HG02885 (cell line): ENCODE data around the gene LILRA5.
"Not testable (repeated sequence)": the region's sequence is repeated elsewhere in the genome, so short reads cannot be mapped to it uniquely, and the experiment has no call there.

Experiments
- ATAC-seq: cut with Tn5 transposase; IDR thresholded peaks from one replicate; pipeline ENCODE4 v1.9.1; 2021; ENCODE audit warnings: mild to moderate bottlenecking; ENCODE audit not compliant: unreplicated experiment, poor library complexity

LILRA5 gene

DNA sequence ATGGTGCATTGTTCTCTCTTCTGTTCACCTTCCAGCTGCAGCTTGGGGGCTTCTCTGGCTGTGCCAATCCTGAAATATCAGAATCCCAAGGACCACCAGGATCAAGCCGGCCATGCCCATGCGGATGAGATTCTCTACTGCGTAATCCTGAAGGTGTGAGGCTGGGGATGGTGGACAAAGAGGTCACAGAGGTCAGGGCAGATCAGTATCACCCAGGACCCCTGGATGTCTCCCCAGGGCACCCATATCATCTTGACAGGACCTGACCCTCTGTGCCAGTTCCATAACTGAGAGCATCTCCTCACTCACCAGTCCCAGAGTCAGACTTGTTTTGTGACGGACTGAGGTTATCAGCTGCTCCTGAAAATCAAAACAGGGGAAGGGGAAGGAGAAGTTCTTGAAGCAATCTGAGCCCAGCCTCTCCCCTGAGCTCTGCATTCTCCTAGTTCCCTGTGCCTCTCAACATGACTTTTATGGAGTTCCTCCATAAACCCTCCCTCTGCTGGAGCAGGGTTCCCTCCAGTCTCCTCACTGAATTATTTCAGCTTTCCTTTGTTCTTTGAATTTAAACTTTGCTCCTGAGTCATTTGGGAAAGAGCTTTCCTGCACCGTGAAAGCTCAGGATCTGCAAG, 5.5 kb downstream of the LILRA5 start:
- no peak for ATAC-seq

GRCh38 chr19:54305141-54305540, 7.8 kb downstream of the LILRA5 start:
- no peak for ATAC-seq

GRCh38 chr19:54302257-54302656, 10.7 kb downstream of the LILRA5 start:
- ATAC-seq: no peak

DNA sequence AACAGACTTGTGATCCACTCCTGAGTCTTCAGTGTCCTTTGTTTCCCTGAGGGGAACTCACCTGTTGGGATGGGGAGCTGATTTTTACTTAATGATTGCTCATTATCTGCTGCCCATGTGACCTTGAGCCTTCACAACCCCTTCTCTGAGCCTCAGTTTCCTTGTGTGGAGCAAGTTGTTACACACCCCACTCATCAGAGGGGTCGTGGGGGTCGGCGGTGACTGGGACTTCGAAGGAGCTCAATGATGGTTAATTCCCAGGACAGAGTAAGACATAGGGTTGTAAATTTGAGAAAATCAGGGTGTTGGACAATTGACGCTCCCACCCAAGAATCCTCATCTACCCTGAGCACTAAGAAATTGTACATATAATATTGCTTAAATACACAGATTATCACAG, 13.5 kb downstream of the LILRA5 start:
- ATAC-seq: no peak

- no peak for ATAC-seq
These were observed 13.9 kb downstream of the LILRA5 start for GRCh38 chr19:54299126-54299498.

GRCh38 chr19:54298357-54299125, 14.4 kb downstream of the LILRA5 start:
- no peak for ATAC-seq

GRCh38 chr19:54297759-54298305, 15.1 kb downstream of the LILRA5 start:
- ATAC-seq: no peak

DNA sequence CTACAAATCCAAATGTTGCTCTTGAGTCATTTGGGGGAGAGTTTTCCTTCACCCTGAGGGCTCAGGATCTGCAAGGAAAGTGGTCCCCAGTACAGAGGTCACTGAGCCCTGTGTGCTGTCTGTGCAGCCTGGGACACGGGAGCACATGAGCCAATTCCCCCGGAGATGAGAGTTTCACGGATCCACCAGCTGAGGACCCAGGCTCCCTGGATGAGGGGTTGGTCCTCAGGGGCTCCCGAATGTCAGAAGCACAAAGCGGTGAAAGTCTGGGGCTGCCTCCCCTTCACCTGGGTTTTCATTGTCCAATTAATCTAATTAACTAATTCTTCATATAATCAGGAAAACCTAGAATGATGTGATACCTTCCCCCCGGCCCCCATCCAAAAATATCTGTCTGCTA, 18.4 kb downstream of the LILRA5 start:
- no peak for ATAC-seq

DNA sequence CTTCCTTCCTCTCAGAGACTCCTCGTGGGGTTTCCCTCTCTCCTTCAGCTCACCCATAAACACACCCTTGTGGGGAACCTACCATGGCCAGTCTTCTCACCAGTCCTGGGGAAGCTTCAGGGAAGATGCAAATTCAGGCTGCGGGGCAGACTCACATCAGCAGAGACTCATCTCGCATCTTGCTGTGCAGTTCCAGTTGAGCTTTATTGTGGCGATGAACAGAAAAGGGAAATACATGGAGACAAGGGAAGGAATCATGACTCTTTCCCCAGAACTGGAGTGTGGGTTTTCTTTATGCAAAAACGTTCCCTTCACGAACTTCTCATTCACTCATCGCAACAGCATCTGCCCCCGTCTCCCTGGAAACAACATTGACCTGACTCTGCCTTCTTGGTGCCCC, 23.8 kb downstream of the LILRA5 start:
- not testable (repeated sequence) for ATAC-seq

- no peak for ATAC-seq
These were observed 25.5 kb downstream of the LILRA5 start for GRCh38 chr19:54287456-54287855.

- ATAC-seq: not testable (repeated sequence)
These were observed 26.7 kb downstream of the LILRA5 start for GRCh38 chr19:54286283-54286682.

GRCh38 chr19:54285427-54286056, 27.4 kb downstream of the LILRA5 start:
- not testable (repeated sequence) for ATAC-seq

DNA sequence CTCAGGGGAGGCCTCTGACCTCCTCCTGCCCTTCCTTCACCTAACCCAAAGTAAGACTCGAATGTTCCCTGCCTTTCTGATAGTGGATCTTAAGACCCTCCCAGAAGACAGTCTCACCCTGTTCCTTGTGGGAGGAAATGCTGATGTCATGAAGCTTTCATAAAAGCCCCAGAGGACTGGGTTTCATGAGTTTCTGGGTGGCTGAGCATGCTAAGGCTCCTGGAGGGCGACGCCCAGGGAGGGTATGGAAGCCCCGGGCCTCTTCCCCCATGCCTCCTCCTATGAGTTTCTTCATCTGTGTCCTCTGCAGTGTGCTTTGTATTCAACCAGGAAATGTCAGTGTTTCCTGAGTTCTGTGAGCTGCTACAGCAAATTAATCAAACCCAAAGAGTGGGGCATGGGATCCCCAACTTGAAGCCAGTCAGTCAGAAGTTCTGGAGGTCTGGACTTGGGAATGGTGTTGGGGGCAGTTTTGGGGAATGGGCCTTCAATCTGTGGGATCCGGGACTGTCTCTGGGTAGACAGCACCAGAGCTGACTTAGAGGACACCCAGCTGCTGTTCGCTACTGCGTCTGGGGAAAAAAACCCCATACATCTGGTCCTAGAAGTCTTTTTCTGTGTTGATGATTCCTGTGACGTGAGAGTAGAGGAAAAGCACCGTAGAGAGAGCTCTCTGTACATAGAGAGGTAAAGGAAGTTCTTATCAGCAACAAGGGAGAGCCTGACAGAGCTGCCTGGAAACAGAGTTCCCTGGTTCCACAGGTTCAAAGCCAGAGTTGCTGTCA, 30.1 kb downstream of the LILRA5 start:
- no peak for ATAC-seq

DNA sequence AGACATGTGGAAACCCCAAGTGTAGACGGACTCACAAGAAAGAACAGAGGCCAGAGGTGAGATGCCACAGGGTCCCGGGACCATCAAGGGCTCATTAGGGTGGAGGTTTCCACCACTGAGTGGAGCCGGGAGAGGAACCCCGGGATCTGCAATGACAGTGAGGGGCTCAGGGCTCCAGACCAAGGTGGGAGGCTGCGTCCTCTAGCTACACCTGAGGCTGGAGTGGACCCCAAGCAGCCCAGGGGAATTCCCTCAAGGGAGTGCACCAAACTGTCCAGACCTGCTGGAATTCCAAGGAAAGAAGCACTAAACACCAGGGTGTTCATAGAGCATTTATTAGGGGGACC, 31.3 kb downstream of the LILRA5 start:
- ATAC-seq: not testable (repeated sequence)

DNA sequence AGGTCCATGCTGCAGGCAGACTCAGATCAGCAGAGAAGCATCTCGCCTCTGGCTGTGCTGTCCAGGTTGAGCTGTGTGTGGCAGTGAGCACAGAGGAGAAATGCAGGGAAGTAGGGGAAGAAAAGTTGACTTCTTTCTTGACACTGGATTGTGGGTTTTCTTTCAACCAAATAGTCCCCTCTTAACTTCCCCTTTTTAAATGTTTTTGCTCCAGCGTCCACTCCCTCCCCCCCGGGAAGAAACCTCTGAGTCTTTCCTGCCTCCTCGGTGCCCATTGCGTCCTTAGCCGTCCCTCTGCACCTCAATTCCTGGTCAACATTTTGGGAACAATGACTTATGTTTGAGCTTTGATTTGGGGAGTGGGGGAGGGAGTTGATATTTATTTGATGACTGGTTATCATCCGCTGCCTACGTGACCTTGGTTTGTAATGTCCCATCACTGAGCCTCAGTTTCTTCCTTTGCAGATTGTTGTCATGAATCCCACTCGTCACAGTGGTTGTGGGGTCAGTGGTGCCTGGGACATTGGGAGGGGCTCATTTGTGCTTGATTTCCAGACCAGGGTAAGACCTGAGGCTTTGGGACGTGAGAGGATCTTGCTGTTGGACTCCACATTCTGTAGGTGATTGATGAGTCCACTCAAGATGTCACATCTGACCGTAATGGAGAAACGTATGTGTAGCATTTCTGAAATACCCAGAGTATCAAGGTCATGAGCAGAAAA, 31.8 kb downstream of the LILRA5 start, which contains the start of gene LILRB2:
Gene LILRB2 (minus strand): TSS at position 104 of the 722 bp plus-strand sequence. CDS start 614 bp downstream, outside the sequence.
- no peak for ATAC-seq

- ATAC-seq: not testable (repeated sequence)
These were observed 32.5 kb downstream of the LILRA5 start for GRCh38 chr19:54280441-54280840.

DNA sequence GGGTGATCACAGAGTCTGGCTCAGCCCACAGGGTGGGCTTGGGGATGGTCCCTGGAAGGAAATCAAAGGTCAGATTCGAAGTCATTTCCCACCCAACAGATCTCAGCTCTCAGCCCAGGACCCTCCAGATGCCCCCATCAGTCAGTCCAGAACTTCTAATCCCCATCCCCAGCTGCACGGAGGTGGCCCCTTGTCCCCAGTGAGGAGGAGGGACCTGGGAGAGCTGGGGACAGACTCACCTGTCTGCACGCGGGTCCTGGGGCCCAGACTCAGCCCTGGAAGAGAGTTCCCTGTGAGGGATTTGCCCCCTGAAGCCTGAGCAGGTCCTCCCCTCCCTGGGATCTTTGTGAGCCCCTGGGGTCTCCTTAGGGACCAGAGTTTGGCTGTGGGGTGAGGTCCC, 32.9 kb downstream of the LILRA5 start:
- ATAC-seq: not testable (repeated sequence)

GRCh38 chr19:54279406-54279962, 33.5 kb downstream of the LILRA5 start:
- no peak for ATAC-seq

DNA sequence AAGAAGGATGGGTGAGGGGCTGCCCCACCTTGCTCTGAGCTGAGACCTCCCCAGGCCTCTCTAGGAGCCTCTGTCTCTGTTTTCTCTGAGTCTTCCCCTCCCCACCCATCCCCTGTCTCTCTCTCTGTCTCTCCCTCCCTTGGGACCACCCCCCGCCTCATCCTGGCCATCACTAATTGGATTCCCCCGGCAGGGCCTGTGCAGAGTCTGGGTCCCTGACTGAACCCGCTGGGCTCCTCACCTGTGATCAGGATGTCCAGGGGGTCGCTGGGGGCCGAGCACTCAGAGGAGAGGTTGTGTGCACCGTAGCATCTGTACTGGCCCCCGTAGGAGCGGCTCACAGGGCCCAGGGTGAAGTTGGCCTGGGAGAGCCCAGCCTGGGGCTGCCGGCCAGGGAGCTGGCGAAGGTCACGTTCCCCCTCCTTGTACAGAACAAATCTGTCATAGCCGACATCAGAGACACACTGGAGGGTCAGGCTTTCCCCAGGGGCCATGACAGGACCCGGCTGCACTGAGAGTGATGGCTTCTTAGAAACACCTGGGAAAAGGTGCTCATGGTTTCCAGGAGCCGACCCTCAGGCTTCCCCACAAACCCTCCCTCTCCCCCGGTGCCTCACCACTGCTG, 34.3 kb downstream of the LILRA5 start:
- ATAC-seq: not testable (repeated sequence)
